ENCODE results near the gene SLC8A3.

Gene SLC8A3

DNA sequence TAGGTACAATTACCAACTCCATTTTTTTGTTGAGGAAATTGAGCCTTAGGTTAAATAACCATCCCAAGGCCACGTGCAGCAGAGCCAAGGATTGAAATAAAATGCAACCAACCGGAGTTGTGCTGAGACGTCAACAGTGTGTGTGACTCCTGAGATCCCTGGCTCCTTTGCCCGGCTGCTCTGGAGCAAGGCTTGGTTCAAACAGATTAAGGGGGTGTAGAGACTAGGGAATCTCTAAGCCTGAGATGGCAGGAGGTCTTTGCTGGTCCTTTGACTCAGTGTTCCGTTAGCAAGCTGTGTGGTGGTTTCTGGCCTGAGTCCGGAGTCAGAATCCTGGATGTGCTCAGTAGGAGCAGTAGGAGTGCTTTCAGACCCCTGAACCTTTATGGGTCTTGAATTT, 1.4 kb upstream of the SLC8A3 start:
- Histone ChIP-seq H3K9me3 (no peaks in the 10 kb centered on the region), H3K36me3 (no peaks in the 10 kb centered on the region), H3K4me1 (no peaks in the 10 kb centered on the region), H3K27me3 (peaks cover 59% of the 10 kb centered on the region), H3K4me3 (ENCODE audit: low read depth, low read length) (no peak overlapping the region)
- DNase-seq = no peak
- TF ChIP-seq, protein P1, sequence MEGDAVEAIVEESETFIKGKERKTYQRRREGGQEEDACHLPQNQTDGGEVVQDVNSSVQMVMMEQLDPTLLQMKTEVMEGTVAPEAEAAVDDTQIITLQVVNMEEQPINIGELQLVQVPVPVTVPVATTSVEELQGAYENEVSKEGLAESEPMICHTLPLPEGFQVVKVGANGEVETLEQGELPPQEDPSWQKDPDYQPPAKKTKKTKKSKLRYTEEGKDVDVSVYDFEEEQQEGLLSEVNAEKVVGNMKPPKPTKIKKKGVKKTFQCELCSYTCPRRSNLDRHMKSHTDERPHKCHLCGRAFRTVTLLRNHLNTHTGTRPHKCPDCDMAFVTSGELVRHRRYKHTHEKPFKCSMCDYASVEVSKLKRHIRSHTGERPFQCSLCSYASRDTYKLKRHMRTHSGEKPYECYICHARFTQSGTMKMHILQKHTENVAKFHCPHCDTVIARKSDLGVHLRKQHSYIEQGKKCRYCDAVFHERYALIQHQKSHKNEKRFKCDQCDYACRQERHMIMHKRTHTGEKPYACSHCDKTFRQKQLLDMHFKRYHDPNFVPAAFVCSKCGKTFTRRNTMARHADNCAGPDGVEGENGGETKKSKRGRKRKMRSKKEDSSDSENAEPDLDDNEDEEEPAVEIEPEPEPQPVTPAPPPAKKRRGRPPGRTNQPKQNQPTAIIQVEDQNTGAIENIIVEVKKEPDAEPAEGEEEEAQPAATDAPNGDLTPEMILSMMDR (IDR thresholded peaks at IDR 0.05; ENCODE audit: low read depth, low read length) = no peak

DNA sequence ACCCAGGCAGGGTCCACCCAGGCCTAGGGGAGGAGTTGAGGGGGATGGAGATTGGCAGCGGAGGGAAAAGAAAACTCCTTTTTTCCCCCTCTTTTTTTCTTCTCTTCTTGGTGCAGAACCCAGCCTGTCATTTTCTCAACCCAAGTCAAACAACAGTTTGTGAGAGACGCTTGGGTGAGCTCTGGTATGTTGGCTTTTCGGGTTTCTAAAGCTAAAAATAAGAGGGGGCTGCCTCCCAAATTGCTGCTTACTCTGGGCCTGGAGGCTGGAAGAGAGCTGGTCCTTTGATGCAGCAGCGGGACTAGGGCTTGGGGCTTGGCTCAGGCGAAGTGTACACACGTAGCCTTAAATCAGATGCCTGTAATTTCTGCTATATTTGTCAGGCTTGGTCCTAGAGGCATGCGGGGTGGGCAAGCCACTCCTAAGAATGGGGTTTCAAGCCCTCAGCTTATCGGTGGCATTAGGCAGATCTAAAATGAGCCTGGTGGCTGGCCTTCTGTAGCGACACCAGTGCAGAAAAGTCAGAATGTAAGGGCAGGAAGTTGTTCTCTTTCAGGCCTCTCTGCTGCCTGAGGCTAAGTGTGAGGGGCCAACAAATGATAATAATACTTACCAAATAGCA, 816 bp upstream of the SLC8A3 start:
- TF ChIP-seq, protein P1 (IDR thresholded peaks at IDR 0.05; ENCODE audit: low read depth, low read length) = no peak
- Histone ChIP-seq H3K4me3 (ENCODE audit: low read depth, low read length) (no peak overlapping the region), H3K4me1 (no peaks in the 10 kb centered on the region), H3K36me3 (no peaks in the 10 kb centered on the region), H3K9me3 (no peaks in the 10 kb centered on the region), H3K27me3 (peaks cover 59% of the 10 kb centered on the region)
- DNase-seq = no peak

DNA sequence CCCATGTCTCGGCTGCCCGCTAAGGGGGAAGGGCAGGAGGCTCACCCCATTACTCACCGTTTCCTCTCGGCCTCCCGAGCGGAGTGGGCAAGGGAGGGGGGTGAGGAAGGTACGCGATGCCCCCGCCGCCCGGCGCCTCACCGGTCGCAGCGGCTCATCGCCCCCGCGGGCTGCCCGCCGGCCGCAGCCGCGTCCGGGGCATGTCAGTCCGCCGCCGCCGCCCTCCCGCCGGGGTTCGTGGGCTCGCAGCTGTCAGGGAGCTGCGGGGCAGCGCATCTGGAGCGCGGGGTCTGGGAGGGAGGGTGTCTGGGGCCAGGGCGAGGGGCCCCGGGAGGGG, 461 bp downstream of the SLC8A3 start:
- Histone ChIP-seq H3K4me1 (no peaks in the 10 kb centered on the region), H3K36me3 (no peaks in the 10 kb centered on the region), H3K27me3 (peaks cover 59% of the 10 kb centered on the region), H3K9me3 (no peaks in the 10 kb centered on the region), H3K4me3 (ENCODE audit: low read depth, low read length) (no peak overlapping the region; the same call in 1 of the 2 replicates)
- TF ChIP-seq, protein P1 (IDR thresholded peaks at IDR 0.05; ENCODE audit: low read depth, low read length) = no peak
- no peak for DNase-seq

DNA sequence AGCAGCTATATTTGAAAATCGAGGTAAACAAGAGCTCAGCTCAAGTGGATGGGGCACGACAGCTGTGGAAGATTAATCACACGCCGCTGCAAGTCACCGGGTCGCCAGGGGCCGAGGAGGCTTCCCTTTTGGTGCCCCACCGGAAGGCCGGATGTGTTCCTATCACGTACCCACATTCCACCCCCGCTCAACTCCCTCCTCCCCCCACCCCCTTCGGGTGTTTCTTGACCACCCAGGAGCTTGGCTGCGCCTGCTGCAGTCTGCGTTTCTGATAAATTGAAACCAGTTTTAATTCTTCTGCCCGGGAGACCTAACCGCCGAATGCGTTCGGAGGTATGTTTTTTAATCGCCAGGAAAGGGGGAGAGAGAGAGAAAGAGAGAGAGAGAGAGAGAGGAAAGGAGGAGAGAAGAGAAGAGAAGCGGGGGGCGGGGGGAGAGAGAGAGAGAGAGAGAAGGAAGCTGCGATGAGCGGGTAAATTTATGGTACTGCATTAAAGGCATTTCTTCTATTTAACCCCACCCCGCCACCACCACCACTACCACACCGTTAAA, 1.8 kb downstream of the SLC8A3 start:
- Histone ChIP-seq H3K4me3 (ENCODE audit: low read depth, low read length) (no peak overlapping the region), H3K27me3 (peaks cover 59% of the 10 kb centered on the region), H3K4me1 (no peaks in the 10 kb centered on the region), H3K9me3 (no peaks in the 10 kb centered on the region), H3K36me3 (no peaks in the 10 kb centered on the region)
- DNase-seq = no peak
- TF ChIP-seq, protein P1 (IDR thresholded peaks at IDR 0.05; ENCODE audit: low read depth, low read length) = no peak

DNA sequence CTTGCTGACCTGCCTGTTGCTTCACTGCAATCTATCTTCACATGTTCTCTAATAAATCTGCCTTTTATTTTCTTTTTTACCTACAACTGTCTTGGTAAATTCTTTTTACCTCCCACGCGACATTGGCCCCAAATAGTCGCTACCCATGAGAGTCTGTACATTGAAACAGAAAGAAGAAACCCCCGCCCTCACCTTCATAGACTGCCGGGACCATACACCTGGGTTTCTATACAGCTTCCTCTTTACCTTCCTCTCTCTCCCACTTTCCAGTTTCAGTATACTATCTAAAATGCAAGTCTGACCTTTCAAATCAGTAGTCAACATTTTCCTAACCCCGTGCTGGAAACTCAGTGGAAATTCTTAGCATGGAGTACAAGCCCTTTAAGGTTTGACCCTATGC, 4.8 kb downstream of the SLC8A3 start:
- peaks cover 33% of the 10 kb centered on the region for H3K27me3 ChIP-seq
- H3K9me3 ChIP-seq = no peaks in the 10 kb centered on the region
- TF ChIP-seq, protein P1 (IDR thresholded peaks at IDR 0.05; ENCODE audit: low read depth, low read length) = no peak
- H3K36me3 ChIP-seq = no peaks in the 10 kb centered on the region
- H3K4me1 ChIP-seq = no peaks in the 10 kb centered on the region
- no peak for DNase-seq
- no peak overlapping the region for H3K4me3 ChIP-seq (ENCODE audit: low read depth, low read length)

DNA sequence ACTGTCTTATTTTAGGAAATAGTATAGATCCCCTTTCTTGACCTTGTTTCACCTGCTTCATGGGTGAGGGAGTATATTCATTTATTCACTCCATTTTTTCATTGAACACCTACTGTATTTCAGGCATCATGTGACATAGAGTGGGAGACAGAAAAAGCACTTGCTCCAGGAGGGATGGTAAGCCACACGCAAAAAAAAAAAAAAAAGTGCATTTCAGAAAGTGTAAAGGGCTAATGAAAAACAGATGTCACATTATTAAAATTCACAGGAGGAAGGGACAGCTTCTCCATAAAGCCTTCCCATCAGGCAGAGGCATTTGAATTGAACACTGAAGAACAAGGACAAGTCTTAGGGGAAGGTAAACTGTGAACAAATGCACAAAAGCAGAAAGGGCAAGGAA, 7.5 kb downstream of the SLC8A3 start:
- TF ChIP-seq, protein P1 (IDR thresholded peaks at IDR 0.05; ENCODE audit: low read depth, low read length) = no peak
- no peak overlapping the region for H3K4me3 ChIP-seq (ENCODE audit: low read depth, low read length)

More for the DNA sequence above, 7.5 kb downstream of the SLC8A3 start:
- Histone ChIP-seq H3K36me3 (no peaks in the 10 kb centered on the region), H3K9me3 (no peaks in the 10 kb centered on the region), H3K4me1 (no peaks in the 10 kb centered on the region), H3K27me3 (peaks cover 6% of the 10 kb centered on the region)
- DNase-seq = no peak
